ENCODE data around the gene DEGS2.

DEGS2 gene

GRCh38 chr14:100138082-100138787 lies 21.2 kb downstream of the DEGS2 start:
- peaks cover 30% of the 10 kb centered on the region for H3K4me1 Mint-ChIP-seq
- no peak overlapping the region for H3K4me3 Mint-ChIP-seq
- TF ChIP-seq CTCF (IDR thresholded peaks at IDR 0.05; ENCODE audit: unreplicated experiment in 3 of 3), result no peak
- peaks cover 31% of the 10 kb centered on the region for H3K36me3 Mint-ChIP-seq (ENCODE audit: low read depth)
- H3K9me3 Mint-ChIP-seq, result no peaks in the 10 kb centered on the region
- no peaks in the 10 kb centered on the region for H3K27me3 Mint-ChIP-seq (ENCODE audit: low read depth)
- peak overlapping the region in 1 of 3 experiments; percentile 38 for H3K27ac Mint-ChIP-seq

- Mint-ChIP-seq H3K4me1 (peaks cover 28% of the 10 kb centered on the region), H3K4me3 (no peak overlapping the region), H3K27me3 (ENCODE audit: low read depth) (no peaks in the 10 kb centered on the region), H3K9me3 (no peaks in the 10 kb centered on the region), H3K36me3 (ENCODE audit: low read depth) (peaks cover 31% of the 10 kb centered on the region), H3K27ac (no peak overlapping the region)
- no peak for TF ChIP-seq CTCF (IDR thresholded peaks at IDR 0.05; ENCODE audit: unreplicated experiment in 3 of 3)
These were observed 22.3 kb downstream of the DEGS2 start for GRCh38 chr14:100137173-100137572.

- Mint-ChIP-seq H3K27me3 (ENCODE audit: low read depth) (no peaks in the 10 kb centered on the region), H3K4me3 (no peak overlapping the region), H3K9me3 (no peaks in the 10 kb centered on the region), H3K36me3 (ENCODE audit: low read depth) (peaks cover 41% of the 10 kb centered on the region), H3K27ac (no peak overlapping the region), H3K4me1 (peaks cover 30% of the 10 kb centered on the region)
- no peak for TF ChIP-seq CTCF (IDR thresholded peaks at IDR 0.05; ENCODE audit: unreplicated experiment in 3 of 3)
These were observed 23.7 kb downstream of the DEGS2 start for GRCh38 chr14:100135784-100136183.

GRCh38 chr14:100135073-100135472 lies 24.4 kb downstream of the DEGS2 start:
- Mint-ChIP-seq H3K4me1 (peaks cover 28% of the 10 kb centered on the region), H3K36me3 (ENCODE audit: low read depth) (peaks cover 42% of the 10 kb centered on the region), H3K27me3 (ENCODE audit: low read depth) (no peaks in the 10 kb centered on the region), H3K9me3 (no peaks in the 10 kb centered on the region), H3K4me3 (no peak overlapping the region), H3K27ac (peak overlapping the region in 1 of 3 experiments; percentile 93)
- no peak for TF ChIP-seq CTCF (IDR thresholded peaks at IDR 0.05; ENCODE audit: unreplicated experiment in 3 of 3)

- Mint-ChIP-seq H3K27me3 (ENCODE audit: low read depth) (no peaks in the 10 kb centered on the region), H3K9me3 (no peaks in the 10 kb centered on the region), H3K27ac (peak overlapping the region; percentile 89 to 95 (median 93)), H3K4me1 (peaks cover 32% of the 10 kb centered on the region), H3K36me3 (ENCODE audit: low read depth) (peaks cover 46% of the 10 kb centered on the region), H3K4me3 (no peak overlapping the region)
- no peak for TF ChIP-seq CTCF (IDR thresholded peaks at IDR 0.05; ENCODE audit: unreplicated experiment in 3 of 3)
These were observed 24.9 kb downstream of the DEGS2 start for GRCh38 chr14:100134586-100134985.

GRCh38 chr14:100132903-100133510 lies 26.4 kb downstream of the DEGS2 start:
- Mint-ChIP-seq H3K27me3 (ENCODE audit: low read depth) (no peaks in the 10 kb centered on the region), H3K27ac (peak overlapping the region in 2 of 3 experiments; percentile 60 to 93), H3K36me3 (ENCODE audit: low read depth) (peaks cover 44% of the 10 kb centered on the region), H3K9me3 (no peaks in the 10 kb centered on the region), H3K4me1 (peaks cover 32% of the 10 kb centered on the region), H3K4me3 (no peak overlapping the region)
- TF ChIP-seq CTCF (IDR thresholded peaks at IDR 0.05; ENCODE audit: unreplicated experiment in 3 of 3), result no peak

All from nephron (organoid).